NCI-H146 treated with DMSO at 0.1 percent for 48 hours (cell line): ENCODE results near the gene UGT2B11.
"Not testable (repeated sequence)": the region's sequence is repeated elsewhere in the genome, so short reads cannot be mapped to it uniquely, and the experiment has no call there.

ENCODE experiments used
- DNase-seq: peaks from one replicate; lab custom pipeline; 2025; ENCODE audit not compliant: unreplicated experiment; lab: John Stamatoyannopoulos, UW

The UGT2B11 gene

DNA sequence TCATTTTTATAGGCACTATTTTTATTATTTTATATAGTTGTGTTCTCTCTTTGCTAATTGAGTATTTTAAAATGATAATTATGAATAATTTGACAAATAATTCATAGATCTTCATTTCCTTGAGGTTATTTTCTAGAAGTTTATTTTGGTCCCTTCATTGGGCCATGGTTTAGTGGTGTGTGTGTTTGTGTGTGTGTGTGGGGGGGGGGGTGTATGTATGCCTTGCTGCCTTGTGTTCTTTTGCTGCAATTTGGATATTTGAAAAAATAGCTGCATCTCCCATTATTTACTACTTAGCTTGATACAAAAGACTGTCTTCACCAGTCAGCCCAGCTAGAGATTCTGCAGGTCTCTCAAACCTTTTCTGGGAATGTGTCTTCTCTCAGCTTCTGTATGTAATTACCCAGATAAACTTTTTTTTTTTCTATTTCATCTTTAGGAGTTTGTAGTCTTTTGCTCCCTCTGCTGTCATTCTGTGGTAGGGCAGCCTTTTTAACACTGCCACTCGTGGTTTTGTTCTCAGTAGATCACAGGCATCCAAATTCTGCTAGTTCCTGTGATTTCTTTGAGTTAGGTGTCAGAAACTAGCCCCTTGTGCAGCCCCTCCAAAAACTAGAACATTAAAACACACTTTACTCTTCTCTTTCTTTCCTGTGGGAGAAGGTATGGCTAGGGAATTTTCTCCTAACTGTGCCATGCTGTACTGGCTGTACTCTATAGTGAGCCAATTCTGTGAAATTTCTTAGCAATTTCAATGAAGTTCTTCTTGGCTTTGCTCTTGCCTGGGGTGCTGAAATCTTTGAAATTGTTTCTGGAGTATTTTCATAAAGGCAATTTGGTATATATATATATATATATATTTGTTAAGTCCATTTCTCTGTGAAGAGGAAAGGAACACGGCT is 44.1 kb downstream of the UGT2B11 start:
- DNase-seq: peak; percentile 79

DNA sequence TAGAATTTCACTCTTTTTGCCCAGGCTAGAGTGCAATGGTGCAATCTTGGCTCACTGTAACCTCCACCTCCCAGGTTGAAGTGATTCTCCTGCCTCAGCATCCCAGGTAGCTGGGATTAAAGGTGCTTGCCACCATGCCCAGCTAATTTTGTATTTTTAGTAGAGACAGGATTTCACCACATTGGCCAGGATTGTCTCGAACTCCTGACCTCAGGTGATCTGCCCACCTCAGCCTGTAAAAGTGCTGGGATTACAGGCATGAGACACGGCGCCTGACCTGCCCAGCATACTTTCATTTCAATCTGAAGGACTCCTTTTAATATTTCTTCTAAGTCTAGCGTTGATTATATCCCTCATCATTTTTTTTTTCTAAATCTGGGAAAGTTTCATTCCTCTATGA is 45.4 kb downstream of the UGT2B11 start:
- not testable (repeated sequence) for DNase-seq

GRCh38 chr4:69167300-69167699 is 47.2 kb downstream of the UGT2B11 start:
- DNase-seq: no peak

DNA sequence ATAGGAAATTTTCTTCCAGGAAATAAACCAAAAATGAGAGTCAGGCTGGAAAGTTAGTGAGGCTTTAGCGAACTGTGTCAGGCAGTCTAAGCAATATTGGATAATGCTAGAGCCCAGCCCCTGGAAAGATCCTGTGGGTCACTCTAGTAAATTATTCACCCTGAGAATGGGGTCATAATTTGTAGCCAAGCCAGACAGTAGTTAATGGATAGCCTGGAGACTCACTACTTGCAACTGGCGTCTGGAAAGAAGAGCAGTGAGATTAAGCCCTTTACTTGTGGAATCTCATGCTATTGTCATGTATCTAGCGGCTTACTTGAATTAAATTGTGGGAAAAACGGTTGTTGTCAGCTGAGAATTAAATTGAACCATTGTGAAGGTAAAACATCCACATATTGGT is 48.2 kb downstream of the UGT2B11 start:
- DNase-seq: not testable (repeated sequence)

DNA sequence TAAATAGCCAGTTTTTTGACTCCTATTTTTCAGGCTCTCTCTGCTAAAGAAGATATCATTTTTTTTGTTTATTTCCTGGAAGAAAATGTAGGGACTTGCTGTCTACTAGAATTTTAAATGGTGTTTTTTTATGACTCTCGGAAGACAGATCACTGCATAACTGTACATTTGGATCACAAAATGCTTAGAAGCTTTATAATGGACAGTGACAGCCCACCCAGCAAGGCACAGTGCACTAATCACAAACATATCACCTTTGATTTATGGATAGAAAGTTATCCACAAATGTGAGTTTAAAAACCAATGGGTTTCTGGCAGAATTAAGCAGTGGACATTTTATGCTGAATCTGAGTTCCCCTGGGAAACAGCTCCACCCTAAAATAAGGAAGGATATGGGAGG is 48.8 kb downstream of the UGT2B11 start:
- DNase-seq: not testable (repeated sequence)

GRCh38 chr4:69156913-69157312 is 57.6 kb downstream of the UGT2B11 start:
- no peak for DNase-seq

GRCh38 chr4:69154021-69154420 is 60.5 kb downstream of the UGT2B11 start:
- DNase-seq: no peak
